GM12878 (cell line): Measurements from ENCODE around the gene CREB5. TPM values are rescaled to one million over a fixed set of nuclear protein-coding genes. Genes with fewer than 3 reads are reported as not detected.

Experiments
- BCL11A ChIP-seq: IDR thresholded peaks from 2 replicates; pipeline ENCODE4 v1.6.1; 2011; ENCODE audit warnings: low read depth, low read length
- EP300 ChIP-seq, 2 experiments: fragments of 150-350 bp in 1 of 2; IDR thresholded peaks; 2 replicates each; pipeline ENCODE4 v1.6.1; 2011 to 2012; ENCODE audit warnings: low read depth in 2 of 2, low read length in 2 of 2, borderline replicate concordance in 1 of 2, improper control_type of control experiment in 1 of 2, inconsistent platforms in 1 of 2; ENCODE audit not compliant: control insufficient read depth in 1 of 2
- IKZF2 ChIP-seq, 2 experiments: fragments of 450-650 bp; IDR thresholded peaks; 2 replicates each; pipeline ENCODE4 v1.6.1; 2017; ENCODE audit warnings: mild to moderate bottlenecking in 2 of 2, moderate library complexity in 2 of 2
- JUNB ChIP-seq: IDR thresholded peaks from 2 replicates; pipeline ENCODE4 v1.6.1; 2016; ENCODE audit warnings: antibody characterized with exemption, mild to moderate bottlenecking
- JUND ChIP-seq: IDR thresholded peaks from 2 replicates; pipeline ENCODE4 v1.6.1; 2012; ENCODE audit warnings: low read depth, mild to moderate bottlenecking, low read length, improper control_type of control experiment, moderate library complexity
- KAT2A ChIP-seq: conservative IDR thresholded peaks from 2 replicates; pipeline ENCODE4 v1.6.1; 2011; ENCODE audit warnings: low read depth, low read length; ENCODE audit not compliant: control insufficient read depth
- KDM1A ChIP-seq: fragments of 200-600 bp; sonication (generic); IDR thresholded peaks from 2 replicates; pipeline ENCODE4 v1.6.1; 2016; ENCODE audit warnings: borderline replicate concordance
- MEF2B ChIP-seq: fragments of 450-650 bp; IDR thresholded peaks from 2 replicates; pipeline ENCODE4 v1.6.1; 2018; ENCODE audit warnings: mild to moderate bottlenecking, moderate library complexity; ENCODE audit not compliant: partially characterized antibody, poor library complexity, severe bottlenecking
- NR2F1 ChIP-seq: fragments of 450-650 bp; conservative IDR thresholded peaks from 2 replicates; pipeline ENCODE4 v1.6.1; 2017; ENCODE audit warnings: mild to moderate bottlenecking
- NRF1 ChIP-seq: conservative IDR thresholded peaks from 2 replicates; pipeline ENCODE4 v1.6.1; 2011; ENCODE audit warnings: mild to moderate bottlenecking, low read depth, low read length, improper control_type of control experiment
- POLR2AphosphoS2 ChIP-seq: IDR thresholded peaks from 2 replicates; pipeline ENCODE4 v1.6.1; 2011; ENCODE audit warnings: low read depth, mild to moderate bottlenecking, low read length, improper control_type of control experiment, moderate library complexity
- SIX5 ChIP-seq: IDR thresholded peaks from 2 replicates; pipeline ENCODE4 v1.6.1; 2011; ENCODE audit warnings: mild to moderate bottlenecking, low read depth, low read length, moderate library complexity; ENCODE audit not compliant: severe bottlenecking
- SREBF1 ChIP-seq: IDR thresholded peaks from 2 replicates; pipeline ENCODE4 v1.6.1; 2012; ENCODE audit warnings: mild to moderate bottlenecking, low read length
- TCF7 ChIP-seq: IDR thresholded peaks from 2 replicates; pipeline ENCODE4 v1.6.1; 2014; ENCODE audit warnings: antibody characterized with exemption, borderline replicate concordance
- USF1 ChIP-seq: IDR thresholded peaks from 2 replicates; pipeline ENCODE4 v1.6.1; 2011; ENCODE audit warnings: borderline replicate concordance, low read depth, mild to moderate bottlenecking, moderate library complexity, mixed read lengths, low read length; ENCODE audit not compliant: insufficient read depth; ENCODE audit errors: extremely low read length
- WRNIP1 ChIP-seq: IDR thresholded peaks from 2 replicates; pipeline ENCODE4 v1.6.1; 2011; ENCODE audit warnings: low read depth, low read length, improper control_type of control experiment, borderline replicate concordance
- ZNF24 ChIP-seq: fragments of 450-650 bp; IDR thresholded peaks from 2 replicates; pipeline ENCODE4 v1.6.1; 2017; ENCODE audit warnings: antibody characterized with exemption, mild to moderate bottlenecking
- ZNF384 ChIP-seq: IDR thresholded peaks from 2 replicates; pipeline ENCODE4 v1.6.1; 2012; ENCODE audit warnings: low read depth, mild to moderate bottlenecking, low read length, improper control_type of control experiment, borderline replicate concordance
- ZNF687 ChIP-seq: fragments of 450-650 bp; IDR thresholded peaks from 2 replicates; pipeline ENCODE4 v1.6.1; 2017; ENCODE audit warnings: mild to moderate bottlenecking, moderate library complexity
- polyA plus RNA-seq, 11 experiments: library from polyadenylated mRNA; depleted of rRNA in 4 of 11; unstranded in 6 of 11; stranded (reverse) in 5 of 11; fragments of >200 nt; fragmentation: Nextera tagmentation in 4 of 11; fragmentation: Illumina TruSeq in 1 of 11; extraction: Ambion mirVana in 4 of 11; extraction: Trizol in 1 of 11; gene quantifications; 1 replicate in 1 of 11; 2 replicates in 10 of 11; pipeline versions ENCODE4 v1.2.1 to v1.2.3, GENCODE V29; 2011 to 2016; ENCODE audit warnings: inconsistent platforms in 2 of 11, missing spikeins in 2 of 11, low read depth in 1 of 11
- total RNA-seq, 4 experiments: library from RNA; depleted of rRNA in 3 of 4; stranded (reverse); fragments of >200 nt in 3 of 4; fragmentation: Illumina TruSeq in 1 of 4; extraction: Trizol in 1 of 4; gene quantifications; 2 replicates each; pipeline versions ENCODE4 v1.2.1 to v1.2.3, GENCODE V29; 2013 to 2021
- TF ChIP-seq, protein P1 (sequence below): IDR thresholded peaks from 2 replicates; pipeline ENCODE4 v1.6.1; 2011; ENCODE audit warnings: low read depth, mild to moderate bottlenecking, low read length, moderate library complexity, borderline replicate concordance; ENCODE audit errors: extremely low read depth
- TF ChIP-seq, protein P2 (sequence below): fragments of 450-650 bp; IDR thresholded peaks from 2 replicates; pipeline ENCODE4 v1.6.1; 2018; ENCODE audit warnings: borderline replicate concordance, mild to moderate bottlenecking; ENCODE audit not compliant: partially characterized antibody
- TF ChIP-seq, protein P3 (sequence below): IDR thresholded peaks from 2 replicates; pipeline ENCODE4 v1.6.1; 2012; ENCODE audit warnings: low read depth, low read length, improper control_type of control experiment

CREB5 gene
- total and polyA plus RNA-seq, 10 of the 15 experiments (the other 5 are each of a cell fraction or from before 2014, with no cell fraction given), result 12.9 to 74.1 (median 53.0) TPM

DNA sequence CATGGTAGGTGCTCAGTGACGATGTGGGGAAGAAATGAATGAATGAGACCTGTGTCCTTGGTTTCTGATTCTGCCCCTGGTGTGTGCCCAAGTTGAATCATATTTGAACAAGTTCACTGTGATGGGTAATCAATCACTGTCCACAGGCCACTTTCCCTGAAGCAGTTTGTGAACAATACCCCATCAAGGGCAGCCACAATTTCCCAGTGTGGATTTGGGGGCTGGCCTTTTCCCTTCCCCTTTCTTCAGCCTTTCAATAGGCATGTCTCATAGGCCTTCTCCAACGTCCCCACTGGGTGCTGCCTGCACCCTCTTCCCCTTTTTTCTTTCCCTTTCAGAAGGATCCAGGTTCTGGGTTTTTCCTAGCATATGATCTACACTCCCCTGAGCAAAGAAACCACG is 64.7 kb downstream of the CREB5 start (continued):
- TF ChIP-seq ZNF384 (no peak), IKZF2 (IDR thresholded peaks at IDR 0.05) (peak; percentile 83 to 86), EP300 (IDR thresholded peaks at IDR 0.05; ENCODE audit: borderline replicate concordance in 1 of 2, control insufficient read depth in 1 of 2, low read depth in 2 of 2, low read length in 2 of 2) (no peak), SREBF1 (no peak), KDM1A (no peak), TCF7 (no peak), MEF2B (peak; percentile 55), JUNB (0 out of 2 replicates have a peak, but pooled peaks have one; percentile 5), WRNIP1 (no peak), USF1 (no peak), JUND (no peak), ZNF687 (no peak; the same call in 1 of the 2 replicates), ZNF24 (peak; percentile 96), BCL11A (0 out of 2 replicates have a peak, but pooled peaks have one; percentile 5), NR2F1 (no peak), POLR2AphosphoS2 (no peak), KAT2A (no peak), SIX5 (no peak), NRF1 (no peak)
- TF ChIP-seq, protein P1, sequence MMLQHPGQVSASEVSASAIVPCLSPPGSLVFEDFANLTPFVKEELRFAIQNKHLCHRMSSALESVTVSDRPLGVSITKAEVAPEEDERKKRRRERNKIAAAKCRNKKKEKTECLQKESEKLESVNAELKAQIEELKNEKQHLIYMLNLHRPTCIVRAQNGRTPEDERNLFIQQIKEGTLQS, result no peak
- TF ChIP-seq, protein P2, sequence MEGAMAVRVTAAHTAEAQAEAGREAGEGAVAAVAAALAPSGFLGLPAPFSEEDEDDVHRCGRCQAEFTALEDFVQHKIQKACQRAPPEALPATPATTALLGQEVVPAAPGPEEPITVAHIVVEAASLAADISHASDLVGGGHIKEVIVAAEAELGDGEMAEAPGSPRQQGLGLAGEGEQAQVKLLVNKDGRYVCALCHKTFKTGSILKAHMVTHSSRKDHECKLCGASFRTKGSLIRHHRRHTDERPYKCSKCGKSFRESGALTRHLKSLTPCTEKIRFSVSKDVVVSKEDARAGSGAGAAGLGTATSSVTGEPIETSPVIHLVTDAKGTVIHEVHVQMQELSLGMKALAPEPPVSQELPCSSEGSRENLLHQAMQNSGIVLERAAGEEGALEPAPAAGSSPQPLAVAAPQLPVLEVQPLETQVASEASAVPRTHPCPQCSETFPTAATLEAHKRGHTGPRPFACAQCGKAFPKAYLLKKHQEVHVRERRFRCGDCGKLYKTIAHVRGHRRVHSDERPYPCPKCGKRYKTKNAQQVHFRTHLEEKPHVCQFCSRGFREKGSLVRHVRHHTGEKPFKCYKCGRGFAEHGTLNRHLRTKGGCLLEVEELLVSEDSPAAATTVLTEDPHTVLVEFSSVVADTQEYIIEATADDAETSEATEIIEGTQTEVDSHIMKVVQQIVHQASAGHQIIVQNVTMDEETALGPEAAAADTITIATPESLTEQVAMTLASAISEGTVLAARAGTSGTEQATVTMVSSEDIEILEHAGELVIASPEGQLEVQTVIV, result no peak
- TF ChIP-seq, protein P3, sequence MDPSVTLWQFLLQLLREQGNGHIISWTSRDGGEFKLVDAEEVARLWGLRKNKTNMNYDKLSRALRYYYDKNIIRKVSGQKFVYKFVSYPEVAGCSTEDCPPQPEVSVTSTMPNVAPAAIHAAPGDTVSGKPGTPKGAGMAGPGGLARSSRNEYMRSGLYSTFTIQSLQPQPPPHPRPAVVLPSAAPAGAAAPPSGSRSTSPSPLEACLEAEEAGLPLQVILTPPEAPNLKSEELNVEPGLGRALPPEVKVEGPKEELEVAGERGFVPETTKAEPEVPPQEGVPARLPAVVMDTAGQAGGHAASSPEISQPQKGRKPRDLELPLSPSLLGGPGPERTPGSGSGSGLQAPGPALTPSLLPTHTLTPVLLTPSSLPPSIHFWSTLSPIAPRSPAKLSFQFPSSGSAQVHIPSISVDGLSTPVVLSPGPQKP, result no peak
